GM19372 (cell line): ENCODE results near the gene TEX44.

Source experiments
- ATAC-seq: cut with Tn5 transposase; IDR thresholded peaks from one replicate; pipeline ENCODE4 v1.9.1; 2021; ENCODE audit warnings: mild to moderate bottlenecking, low read depth, moderate library complexity; ENCODE audit not compliant: unreplicated experiment

The TEX44 gene

DNA sequence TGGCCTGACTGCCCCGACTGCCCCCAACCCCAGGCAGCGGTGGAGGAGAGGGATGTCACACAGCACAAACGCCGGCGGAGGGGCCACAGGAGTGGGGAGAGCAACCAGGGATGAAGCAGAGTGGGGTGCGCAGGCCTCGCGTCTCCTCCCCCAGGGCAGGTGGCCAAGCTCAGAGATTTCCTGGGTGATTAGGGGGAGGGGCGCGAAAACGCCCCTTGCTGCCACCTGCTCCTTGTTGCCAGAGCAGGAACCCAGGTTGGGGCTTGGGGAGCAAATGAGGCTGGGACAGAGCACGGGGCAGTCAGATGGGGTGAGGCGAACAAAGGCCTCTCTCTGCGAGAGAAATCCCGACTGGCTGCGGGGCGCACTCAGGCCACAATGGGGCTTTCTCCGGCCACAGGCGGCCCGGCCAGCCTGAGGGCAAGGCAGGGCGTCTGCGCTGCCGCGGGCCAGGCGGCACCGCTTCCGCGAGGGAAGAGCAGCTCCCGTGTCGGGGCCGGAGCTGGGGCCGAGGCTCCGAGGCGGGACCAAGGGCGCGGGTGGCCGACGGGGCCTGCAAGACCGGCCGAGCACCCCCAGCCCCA lies 11.5 kb downstream of the TEX44 start:
- peak; percentile 45 for ATAC-seq

DNA sequence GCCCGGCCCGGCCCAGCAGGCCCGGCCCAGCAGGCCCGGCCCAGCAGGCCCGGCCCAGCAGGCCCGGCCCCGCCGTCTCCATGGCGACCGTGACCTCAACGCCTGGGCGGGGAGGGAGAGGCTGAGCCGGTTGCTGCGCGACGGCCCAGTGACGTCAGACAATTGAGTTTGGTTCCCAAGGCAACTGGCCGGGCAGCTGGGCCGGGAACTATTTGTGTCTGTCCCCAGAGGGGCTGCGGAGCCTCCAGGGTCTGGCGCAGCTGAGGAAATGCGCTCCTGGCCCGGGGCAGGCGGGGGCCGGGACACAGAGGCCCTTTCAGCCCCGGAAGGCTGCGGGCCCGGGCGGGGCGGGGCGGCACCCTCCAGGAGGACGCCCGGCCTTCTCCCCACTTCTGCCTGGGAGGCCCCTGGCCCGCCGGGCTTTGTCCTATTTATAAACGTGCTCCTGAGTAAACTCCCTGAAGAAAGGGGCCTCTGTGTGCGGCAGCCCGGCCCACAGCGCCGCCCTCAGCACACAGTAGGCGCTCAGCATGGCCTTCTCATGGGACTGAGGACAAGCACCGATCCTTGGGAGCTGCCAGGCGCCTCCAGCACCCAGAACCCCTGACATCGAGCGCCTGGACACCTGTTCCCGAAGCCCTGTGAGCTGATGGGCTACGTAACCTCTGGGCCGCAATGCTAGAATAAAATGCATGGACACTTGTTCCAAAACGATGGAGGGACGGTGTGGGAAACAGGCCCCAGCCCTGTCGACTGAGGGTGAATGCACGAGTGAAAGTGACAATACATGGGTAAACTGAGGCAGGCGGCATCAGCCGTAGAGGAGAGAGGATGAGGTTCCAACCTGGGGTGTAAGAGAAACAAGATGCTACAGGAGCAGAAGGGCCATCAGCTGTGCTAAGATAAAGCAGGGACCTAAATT lies 12.3 kb downstream of the TEX44 start:
- peak; percentile 76 for ATAC-seq

DNA sequence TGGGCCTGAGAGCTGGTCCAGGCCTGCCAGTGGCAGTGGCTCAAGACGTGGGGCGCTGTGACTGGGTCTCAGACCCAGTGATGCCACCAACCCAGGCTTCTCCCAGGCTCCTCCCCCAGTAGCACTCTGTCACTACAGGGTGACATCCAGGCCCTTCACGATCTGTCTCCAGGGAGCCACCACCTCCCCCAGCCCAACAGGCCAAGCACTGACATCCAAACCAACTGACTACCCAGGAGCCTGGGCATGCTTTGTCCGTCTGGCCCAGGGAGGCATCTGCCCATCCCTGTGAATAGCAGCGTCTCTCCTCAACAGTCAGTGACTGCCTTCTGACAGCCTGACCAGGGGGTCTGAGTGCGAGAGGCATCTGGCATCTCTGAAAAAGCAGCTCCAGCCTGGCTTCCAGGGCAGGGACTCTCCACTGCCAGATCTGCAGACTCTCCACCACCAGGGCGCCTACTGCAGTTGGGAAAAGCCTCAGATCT lies 13.0 kb downstream of the TEX44 start:
- no peak for ATAC-seq

DNA sequence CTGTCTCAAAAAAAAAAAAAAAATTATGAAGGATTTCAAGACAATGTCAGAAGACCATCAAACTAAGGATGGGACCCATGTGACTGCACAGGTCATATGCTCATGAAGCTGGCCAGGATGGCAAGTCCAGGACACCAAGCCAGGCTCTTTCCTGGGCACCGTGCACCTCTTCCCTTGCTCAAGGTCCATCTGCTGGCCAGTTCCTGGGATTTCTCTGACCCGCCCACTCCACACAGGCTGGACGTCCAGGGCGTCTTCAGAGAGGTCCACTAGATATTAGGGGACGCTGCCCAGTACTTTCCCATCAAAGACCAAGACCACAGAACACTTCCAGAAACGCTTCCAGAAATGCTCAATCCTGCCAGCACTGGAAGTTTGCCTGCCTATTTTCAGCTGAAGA lies 14.3 kb downstream of the TEX44 start:
- ATAC-seq: no peak

DNA sequence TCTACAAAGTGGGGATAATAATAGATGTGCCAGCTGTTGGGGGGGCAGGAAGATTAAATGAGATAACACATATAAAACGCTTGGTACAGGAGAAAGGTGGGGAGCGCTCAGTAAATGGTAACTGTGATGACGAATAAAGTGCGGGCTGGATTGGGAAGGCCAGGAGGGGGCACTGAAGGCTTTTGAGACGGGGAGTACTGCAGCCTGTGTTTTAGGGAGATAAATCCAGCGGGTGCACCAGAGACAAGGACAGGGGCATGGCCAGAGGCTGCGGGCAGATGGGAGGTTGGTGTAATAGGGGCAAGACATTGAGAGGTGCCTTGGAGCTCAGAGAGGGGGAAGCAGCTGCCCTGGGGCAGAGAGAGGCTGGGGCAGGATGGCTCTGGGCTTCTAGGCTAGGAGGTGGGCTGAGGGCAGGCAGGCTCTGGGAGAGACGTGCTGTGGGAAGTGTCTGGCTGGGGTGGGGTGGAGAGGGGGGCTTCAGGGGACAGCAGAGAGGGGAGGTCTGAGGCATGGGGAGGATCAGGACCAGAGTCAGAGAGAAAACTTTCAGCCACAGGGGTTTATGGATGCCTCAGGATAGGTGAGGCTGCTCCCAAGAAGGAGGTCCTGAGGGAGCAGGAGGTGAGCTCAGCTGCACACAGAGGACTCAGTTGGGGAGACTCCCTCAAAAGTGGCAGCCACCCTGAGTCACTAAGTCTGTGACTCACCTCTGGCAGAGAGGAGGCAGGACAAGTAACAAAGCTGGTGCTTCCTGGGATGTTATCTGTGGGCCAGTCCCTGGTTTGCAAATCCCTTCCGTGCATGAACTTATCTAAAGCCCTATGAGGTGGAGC lies 18.8 kb downstream of the TEX44 start:
- ATAC-seq: no peak

DNA sequence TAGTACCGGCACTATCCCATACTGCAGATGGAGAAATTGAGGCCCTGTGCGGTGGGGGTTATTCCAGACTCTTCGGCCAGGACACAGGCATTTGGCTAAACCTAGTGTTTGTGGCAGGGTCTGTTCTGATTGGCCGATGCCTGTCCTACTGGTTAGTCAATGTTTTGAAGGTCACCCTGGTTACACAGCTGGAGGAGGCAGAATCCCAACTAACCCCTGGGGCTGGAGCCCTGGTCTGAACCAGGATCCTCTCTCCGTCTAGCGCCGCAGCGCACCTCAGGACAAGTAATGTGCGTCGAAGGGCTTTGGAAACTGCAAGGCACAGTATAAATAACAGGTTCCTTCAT lies 19.4 kb downstream of the TEX44 start:
- no peak for ATAC-seq

DNA sequence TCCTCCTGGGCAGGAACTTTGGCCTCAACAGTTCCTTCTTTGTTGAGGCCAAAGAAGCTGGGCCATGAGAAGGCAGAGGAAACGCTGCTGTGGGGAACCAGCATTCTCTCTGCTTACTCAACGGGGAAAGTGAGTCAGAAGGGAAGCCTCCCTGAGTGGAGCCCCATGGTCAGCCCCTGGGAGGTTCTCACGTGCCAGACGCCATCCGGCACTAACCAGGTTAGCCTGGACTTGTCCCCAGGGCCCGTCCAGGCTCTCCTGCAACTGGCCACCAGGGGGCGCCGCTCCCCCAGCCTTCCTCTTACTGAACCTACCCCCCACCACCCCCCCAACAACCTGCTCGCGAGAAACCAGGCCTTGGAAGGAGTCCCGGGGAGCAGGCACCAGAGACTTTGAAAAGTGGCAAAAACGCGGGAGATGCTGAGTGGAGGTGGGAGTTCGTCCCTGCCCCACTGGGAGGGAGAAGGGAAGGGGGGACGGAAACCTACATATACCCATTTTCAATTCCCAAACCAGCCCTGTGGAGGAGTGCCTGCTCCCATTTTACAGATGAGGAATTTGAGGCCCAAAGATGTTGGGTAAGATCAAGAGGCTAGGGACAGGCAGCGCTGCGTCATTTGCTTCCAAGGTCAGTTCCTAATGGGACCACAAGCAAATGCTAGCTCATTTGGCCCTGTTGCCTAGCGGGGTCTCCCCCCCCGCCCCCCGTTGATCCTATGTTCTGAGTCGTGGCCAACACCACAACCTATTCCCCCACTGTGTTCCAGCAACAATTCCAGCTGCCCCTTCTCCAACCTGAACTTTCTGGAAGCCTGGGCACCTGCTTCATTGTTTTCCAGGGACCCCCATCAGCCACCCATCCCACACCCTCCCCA lies 20.0 kb downstream of the TEX44 start:
- no peak for ATAC-seq

DNA sequence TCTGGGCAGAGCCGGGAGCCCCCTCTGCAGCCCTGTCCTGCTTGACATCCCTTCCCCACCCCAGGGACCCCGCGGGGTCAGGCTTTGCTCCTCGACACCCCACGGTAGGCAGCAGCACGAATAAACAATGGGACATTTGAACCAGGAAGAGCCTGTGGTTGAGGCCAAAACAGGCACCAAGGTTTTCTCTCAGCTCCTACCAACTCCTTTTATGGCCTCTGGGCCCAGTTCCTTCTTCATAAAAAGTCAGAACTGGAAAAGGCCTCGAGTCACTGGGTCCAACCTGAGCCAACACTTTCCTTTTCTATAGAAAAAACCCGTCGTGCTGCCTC lies 20.6 kb downstream of the TEX44 start:
- no peak for ATAC-seq

DNA sequence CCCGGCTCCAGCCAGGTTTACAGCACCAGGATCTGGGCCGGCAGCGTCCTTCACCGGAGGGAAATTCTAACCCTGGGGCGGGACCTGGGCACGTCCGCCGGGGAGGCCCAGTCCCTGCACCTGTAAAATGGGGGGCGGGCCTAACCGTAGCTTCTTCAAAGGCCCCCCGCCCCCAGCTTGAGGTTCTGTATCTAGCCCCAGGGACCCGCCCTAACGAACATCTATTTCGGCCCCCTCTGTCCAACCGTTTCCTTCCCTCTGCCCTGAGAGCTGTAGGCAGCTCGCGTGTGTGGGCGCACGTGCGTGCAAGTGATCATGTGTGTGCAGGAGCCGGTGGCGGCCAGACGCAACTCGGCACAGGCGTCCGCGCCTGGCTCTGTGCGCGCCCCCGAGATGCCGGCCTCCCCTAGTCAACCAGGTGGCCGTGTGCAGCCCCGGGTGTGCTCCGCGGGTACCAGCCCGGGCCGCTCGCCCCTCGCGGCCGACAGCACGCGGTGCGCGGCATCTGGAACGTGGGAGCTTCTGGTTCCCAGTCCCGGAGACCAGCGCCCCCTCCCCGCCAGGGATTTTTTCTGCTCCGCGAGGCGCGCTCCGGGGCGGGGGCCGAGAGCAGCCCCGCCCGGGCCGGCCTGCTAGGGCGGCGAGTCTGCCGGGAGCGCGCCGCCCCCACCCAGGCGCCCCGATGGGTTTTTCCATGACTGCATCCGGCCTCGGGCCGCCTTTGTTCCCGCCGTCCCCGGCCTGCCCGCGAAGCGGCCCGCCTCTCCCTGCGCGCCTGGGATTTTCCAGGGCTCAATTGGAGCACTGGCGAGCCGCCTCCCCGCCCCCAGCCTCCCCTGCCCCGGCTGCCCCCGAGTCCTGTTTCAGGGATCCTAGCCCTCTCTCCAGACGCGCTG lies 21.2 kb downstream of the TEX44 start:
- ATAC-seq: peak; percentile 73

DNA sequence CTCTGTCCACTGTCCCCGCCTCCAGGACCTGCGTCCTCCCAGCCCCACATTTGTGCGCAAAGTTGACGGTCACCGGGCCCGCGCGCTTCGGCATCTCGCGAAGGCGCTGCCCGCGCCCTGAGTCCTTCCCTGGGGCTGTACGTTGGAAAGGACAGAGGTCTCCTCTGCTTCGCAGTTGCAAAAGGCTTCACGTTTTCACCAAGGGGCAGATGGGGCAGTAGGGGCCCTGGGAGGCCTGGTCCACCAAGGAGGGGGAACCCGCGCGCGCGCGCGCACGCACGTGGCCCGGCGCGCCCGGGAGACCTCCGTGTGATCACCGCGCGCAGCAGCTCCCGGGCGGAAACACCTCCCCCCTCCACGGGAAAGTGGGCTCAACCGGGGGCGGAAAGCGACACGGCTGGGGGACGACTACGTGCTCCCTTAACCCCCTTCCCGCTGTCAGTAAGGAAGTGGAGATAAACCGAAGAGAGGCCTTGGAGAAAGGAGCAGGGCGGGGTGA lies 21.9 kb downstream of the TEX44 start:
- peak; percentile 2 for ATAC-seq

DNA sequence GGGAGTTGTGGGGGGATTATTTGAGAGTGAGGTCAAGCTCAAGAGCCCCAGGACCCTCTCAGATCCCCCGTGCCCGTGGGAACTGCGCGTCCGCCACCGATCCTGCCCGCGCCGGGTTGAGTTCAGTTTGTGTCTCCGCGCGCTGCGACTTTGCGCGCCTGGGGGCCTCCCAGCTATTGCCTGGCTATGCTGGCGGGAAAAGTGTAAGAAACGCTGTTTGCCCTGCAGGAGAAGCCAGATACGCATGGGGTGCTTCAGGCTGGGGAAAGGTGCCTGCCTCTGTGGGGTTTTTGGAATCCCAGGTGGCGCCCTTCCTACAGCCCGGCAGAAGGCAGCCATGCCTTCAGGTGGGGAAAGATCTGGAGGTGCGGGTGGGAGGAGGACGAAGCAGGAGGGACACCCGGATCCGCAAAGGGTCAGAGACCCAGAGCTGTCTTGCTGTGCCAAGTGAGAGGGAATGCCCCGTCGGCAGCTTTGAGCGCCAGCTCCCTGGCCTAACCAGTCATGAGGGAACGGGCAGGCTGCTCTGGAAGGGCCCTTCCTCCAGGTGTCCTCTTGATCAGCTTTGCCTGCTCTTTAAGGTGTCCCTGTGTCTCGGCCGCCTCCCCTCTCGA lies 22.5 kb downstream of the TEX44 start:
- no peak for ATAC-seq

DNA sequence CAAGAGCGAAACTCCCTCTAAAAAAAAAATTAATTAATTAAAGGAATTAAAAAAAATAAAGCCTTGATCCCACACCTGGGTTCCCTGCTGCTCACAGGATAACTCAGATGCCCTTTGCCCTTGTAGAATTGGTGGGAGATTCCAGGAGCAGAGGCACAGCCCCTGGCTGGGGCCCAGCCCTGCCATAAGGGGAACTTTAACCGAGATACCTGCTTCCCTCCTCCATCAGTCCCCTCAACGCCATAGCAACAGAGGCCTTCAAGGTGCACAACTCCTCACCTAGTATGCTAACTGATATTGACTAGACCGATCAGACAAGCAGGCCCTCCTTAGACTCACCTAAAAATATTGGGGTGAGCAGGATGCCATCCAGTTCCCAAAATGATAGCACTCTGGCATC lies 23.6 kb downstream of the TEX44 start:
- no peak for ATAC-seq

DNA sequence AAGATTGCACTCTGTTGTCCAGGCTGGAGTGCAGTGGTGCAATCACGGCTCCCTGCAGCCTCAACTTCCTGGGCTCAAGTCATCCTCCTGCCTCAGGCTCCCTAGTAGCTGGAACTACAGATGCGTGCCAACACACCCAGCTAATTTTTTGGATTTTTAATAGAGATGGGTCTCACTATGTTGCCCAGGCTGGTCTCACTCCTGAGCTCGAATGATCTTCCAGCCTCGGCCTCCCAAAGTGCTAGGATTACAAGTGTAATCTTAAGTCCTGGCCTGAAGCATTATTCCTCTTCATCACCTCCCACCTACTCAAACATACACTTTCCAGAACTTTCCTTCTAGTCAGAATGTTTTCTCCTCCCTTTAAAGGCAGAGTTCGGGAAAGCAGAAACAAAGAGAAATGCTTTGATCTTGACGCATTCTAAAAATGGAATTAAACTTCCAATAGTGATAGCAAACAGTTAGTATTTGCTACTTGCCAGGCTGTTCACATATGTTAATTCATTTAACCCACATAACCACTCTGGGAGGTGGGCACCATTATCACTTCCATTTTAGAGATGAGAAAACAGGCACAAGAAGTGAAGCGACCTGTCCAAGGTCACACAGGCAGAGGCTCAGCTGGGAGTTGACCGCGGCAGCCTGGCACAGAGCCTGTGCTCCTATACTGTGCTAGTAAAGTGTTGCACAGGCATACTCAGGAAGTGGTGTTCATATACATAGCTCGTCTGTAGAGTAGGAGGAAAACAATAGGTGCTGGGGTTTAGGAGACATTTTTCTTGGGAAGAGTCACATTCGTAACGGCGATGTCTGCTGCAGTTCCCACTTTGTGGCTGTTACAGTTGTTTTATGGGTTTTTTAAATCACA lies 24.6 kb downstream of the TEX44 start:
- ATAC-seq: no peak

DNA sequence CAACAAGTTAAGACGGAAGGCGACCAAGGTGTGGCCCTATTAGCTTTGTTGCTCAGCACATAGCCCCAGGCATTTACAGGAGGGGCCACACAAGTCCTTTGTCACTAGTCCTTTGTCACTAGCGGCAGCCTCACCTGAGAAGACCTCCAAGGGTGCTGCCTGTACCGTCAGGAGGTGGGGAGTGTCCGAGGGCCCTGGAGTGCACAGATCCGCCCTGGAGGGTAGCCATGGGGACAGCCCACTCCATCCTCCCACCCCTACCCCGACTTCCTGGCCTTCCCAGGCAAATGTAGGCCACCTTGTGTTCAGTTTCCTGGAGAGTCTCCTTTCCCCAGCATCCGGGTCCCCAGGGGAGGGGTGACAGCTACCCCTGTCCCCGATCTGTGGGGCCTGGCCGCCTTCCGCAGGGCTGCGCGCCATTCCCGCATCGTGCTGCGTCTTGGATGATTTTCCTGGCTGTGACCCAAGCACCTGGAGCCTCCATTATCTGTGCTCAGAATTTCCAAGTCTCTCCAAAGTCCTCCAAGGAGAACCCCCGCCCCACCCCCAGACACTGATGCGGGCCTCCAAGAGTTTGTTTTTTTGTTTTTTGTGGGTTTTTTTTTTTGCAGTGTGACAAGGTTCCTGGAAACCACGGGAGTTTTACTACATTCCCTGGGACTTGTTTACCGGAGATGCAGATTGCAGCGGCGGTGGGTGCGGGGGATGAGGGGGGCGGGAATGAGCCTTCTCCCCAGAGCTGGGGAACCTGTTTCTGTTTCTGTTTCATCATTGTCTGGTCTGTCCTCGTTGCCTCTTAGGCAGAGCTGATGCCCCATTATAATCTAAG lies 28.6 kb downstream of the TEX44 start:
- no peak for ATAC-seq

DNA sequence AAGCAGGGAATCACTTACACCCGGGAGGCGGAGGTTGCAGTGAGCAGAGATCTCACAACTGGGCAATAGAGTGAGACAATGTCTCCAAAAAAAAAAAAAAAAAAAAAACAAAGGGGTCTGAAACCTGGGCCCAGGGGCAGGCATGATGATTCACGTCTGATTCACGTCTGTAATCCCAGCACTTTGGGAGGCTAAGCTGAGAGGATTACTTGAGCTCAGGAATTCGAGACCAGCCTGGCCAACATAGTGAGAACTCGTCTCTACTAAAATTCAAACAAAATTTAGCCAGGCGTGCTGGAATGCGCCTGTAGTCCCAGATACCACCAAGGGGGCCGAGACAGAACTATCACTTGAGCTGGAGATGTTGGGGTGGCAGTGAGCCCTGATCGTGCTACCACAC lies 30.3 kb downstream of the TEX44 start:
- ATAC-seq: no peak

DNA sequence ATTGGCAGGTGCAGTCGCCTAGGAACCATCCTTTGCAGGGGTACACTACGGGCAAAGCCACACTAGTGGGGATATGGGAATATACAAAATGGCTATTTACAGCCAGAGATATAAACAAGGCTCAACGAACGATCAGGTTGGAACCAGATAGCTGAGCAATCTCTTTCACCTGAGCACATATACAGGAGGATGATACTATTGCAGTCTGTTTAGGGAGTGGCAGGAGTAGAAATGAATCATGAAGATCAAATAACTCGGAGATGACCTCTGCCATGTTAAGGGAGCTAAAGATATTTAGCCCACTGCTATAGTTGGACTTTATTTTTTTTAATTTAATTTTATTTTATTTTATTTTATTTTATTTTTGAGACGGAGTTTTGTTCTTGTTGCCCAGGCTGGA lies 33.8 kb downstream of the TEX44 start:
- no peak for ATAC-seq
